Measurements from ENCODE around the gene AP2M1. TPM values are rescaled to one million over a fixed set of nuclear protein-coding genes. Genes with fewer than 3 reads are reported as not detected.

AP2M1 gene
- total RNA-seq, 1 donor from 2014 or later: 317 TPM

DNA sequence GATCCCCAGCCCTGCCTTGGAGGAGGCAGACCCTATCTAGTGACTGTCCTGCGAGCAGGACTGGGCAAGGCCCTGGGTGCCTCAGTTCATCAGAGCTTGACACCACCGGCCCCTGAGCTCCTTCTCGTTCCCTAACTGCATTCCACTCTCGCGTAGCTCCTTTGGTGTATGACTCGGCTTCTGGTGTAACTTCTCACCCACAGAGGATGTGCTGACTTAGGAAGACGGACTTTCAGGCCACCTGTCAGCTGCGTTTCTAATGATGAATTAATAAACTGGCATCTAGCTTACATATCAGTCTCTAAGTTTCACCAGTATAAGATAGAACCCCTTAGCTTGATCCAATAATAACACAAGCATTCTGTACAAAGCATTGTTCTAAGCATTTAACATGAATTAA is 28.9 kb downstream of the AP2M1 start:
- intact Hi-C loops (cut with DNase I): no loop called here

GRCh38 chr3:184209146-184209923 is 34.7 kb downstream of the AP2M1 start:
- intact Hi-C loops (cut with DNase I): no loop called here
- no peak for DNase-seq (ENCODE audit: low spot score)

More for the DNA sequence above, 28.9 kb downstream of the AP2M1 start:
- DNase-seq (ENCODE audit: low spot score): no peak

DNA sequence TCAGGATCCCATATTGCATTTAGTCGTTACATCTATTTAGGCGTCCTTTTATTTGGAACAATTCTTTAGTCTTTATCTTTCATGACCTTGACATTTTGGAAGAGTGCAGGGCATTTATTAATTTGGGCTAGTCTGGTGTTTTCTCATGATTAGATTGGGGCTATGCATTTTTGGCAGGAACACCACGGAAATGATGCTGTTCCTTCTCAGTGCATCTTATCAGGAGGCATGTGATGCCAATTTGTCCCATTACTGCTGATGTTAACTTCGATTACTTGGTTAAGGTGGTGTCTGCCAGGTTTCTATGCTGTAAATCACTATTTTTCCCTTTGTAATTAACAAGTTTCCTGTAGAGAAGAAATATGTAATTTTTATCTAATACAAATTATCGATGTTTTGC is 36.6 kb downstream of the AP2M1 start:
- no peak for DNase-seq (ENCODE audit: low spot score)
- intact Hi-C loops (cut with DNase I): no loop called here

DNA sequence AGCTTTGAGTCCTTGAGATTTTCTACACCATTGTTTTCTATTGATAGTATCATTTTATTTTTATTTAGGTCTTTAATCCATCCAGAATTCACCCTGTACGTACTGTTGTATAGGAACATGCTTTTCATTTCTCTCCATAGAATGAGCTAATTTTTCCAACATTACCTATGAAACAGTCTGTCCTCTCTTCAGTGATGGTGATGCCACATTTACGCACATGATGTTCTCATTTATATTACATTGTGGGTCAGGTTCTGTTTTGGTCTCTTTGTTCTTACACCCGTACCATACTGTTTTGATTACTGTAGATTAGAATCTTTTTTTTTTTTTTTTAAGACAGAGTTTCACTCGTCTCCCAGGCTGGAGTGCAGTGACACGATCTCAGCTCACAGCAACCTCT is 37.1 kb downstream of the AP2M1 start:
- intact Hi-C loops (cut with DNase I): no loop called here
- DNase-seq (ENCODE audit: low spot score): no peak

DNA sequence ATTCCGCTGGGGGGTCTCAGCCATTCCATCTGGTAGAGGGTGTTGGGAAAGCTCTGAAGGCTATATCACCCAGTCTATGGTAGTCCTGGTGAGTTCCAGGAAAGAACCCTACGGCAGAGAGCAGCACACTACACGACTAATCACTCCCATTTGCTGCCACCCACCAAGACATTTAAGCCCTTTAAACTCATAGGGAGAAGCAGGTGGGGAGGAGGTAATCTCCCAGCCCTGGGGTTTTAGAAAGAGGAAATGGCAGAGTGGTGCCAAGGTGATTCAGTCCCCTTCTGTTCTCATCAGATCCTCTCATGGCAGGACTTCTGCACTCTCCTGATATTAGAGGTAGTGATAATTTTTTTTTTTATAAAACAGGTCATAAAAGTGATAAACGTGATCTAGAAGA is 44.2 kb downstream of the AP2M1 start:
- intact Hi-C loops (cut with DNase I): no loop called here
- DNase-seq (ENCODE audit: low spot score): no peak

DNA sequence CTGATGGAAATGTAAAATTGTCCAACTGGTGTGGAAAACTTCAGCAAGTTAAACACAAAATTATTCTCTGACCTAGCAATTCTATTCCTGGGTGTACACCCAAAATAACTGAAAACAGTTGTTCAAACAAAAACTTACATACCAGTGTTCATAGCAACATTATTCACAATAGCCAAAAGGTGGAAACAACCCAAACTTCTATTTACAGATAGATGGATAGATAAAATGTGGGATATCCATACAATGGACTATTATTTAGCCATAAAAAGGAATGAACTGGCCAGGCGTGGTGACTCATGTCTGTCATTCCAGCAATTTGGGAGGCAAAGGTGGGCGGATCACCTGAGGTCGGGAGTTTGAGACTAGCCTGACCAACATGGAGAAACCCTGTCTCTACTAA is 47.9 kb downstream of the AP2M1 start:
- no peak for DNase-seq (ENCODE audit: low spot score)
- intact Hi-C loops (cut with DNase I): no loop called here

DNA sequence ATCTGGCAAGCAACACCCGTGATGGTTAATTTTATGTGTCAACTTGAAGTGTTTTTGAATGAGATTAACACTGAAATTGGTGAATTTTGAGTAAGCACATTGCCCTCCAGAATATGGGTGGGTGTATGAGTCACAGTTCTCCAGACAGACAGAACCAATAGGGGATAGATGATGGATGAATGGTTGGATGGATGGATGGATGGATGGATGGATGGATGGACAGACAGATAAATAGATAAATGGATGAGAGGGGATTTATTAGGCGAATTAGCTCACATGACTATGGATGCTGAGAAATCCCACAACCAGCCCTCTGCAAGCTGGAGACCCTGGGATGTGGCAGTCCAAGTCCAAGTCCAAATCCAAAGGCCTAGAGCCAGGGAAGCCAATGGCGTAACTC is 49.3 kb downstream of the AP2M1 start:
- DNase-seq (ENCODE audit: low spot score): no peak
- intact Hi-C loops (cut with DNase I): no loop called here

GRCh38 chr3:184227481-184227935 is 52.9 kb downstream of the AP2M1 start:
- intact Hi-C loops (cut with DNase I): no loop called here
- DNase-seq (ENCODE audit: low spot score): no peak

GRCh38 chr3:184228376-184229137 is 53.9 kb downstream of the AP2M1 start:
- intact Hi-C loops (cut with DNase I): no loop called here

GRCh38 chr3:184229394-184230080 is 54.9 kb downstream of the AP2M1 start, which contains the start of gene VWA5B2:
Gene VWA5B2 (plus strand): TSS chr3:184229585. CDS start chr3:184230529, 944 bp downstream.
- DNase-seq (ENCODE audit: low spot score): no peak
- intact Hi-C loops (cut with DNase I): no loop called here

More at GRCh38 chr3:184228376-184229137, 53.9 kb downstream of the AP2M1 start:
- DNase-seq (ENCODE audit: low spot score): no peak

DNA sequence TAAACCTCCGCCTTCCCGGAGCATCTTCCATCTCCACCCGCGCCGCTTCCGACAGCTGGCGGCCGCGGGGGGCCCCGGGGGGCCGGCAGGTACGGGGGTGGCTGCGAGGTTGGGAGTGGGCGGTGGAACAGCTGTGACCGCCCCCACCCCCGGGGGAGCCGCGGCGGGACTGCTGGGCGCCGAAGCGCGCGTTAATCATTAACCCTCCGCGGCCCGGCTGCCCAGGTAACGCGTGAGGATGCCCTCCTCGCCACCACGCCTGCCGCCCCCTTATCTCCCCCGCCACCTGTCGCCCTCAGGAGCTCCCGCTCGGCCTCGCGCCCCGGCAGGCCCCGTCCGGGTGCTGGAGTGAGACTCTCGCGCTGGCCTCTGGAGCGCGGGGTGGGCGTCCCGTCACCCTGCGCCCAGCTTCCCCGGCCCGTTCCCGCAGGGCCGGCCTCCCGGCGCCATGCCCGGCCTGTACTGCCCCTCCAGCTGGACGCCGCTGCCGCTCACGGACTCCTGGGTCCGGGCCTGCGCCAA is 55.5 kb downstream of the AP2M1 start:
- DNase-seq (ENCODE audit: low spot score): no peak
- intact Hi-C loops (cut with DNase I): no loop called here

GRCh38 chr3:184230603-184231528 is 56.2 kb downstream of the AP2M1 start:
- intact Hi-C loops (cut with DNase I): no loop called here
- DNase-seq (ENCODE audit: low spot score): no peak

- intact Hi-C loops (cut with DNase I): no loop called here
- DNase-seq (ENCODE audit: low spot score): no peak
Observed at GRCh38 chr3:184231671-184232070, 57.0 kb downstream of the AP2M1 start.

DNA sequence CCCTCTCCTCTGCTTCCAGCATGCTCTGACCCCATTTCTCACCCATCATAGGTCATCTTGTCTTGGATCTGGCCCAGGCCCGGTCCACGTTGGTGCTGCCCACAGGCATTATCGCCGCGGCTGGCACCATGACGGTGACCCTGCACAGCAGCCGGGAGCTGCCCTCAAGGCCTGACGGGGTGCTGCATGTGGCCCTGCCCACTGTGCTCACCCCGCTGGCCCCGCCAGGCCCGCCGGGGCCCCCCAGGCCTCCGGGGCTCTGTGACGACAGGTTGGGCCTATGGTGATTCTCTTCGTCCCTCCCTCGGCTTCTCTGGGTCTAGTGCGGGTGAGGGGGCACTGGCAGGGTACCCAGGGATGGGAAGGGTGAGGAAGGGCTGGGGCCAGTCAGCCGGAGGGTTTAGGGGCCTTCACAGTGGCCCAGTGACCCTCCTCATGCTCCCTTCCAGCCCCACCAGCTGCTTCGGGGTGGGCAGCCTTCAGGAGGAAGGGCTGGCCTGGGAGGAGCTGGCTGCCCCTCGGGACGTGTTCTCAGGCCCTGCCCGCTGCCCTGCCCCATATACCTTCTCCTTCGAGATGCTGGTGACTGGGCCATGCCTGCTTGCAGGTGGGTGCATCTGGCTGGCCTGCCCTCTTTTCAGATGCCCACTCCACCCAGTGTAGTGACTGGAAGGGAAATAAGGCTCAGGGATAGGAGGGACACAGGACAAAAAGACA is 58.6 kb downstream of the AP2M1 start:
- DNase-seq (ENCODE audit: low spot score): no peak
- intact Hi-C loops (cut with DNase I): no loop called here

Data from cardiac septum (tissue), 1 donor.